HepG2 (cell line): Measurements from ENCODE around the gene PRSS50. TPM values are rescaled to one million over a fixed set of nuclear protein-coding genes. Genes with fewer than 3 reads are reported as not detected.

Experiments
- ATAC-seq: fragments of 200-7000 bp; cut with Tn5 transposase; 3 replicates; pipeline ENCODE4 v1.9.1; 2020; ENCODE audit warnings: mild to moderate bottlenecking, moderate library complexity
- BruUV-seq: library from RNA; stranded (reverse); fragments of 400-500 nt; replicated peaks from 2 replicates; lab custom pipeline; 2021; lab: Mats Ljungman, UMichigan
- CTCF ChIA-PET: fragments of 300-600 bp; formaldehyde crosslinking; extraction: SDS; loops from one replicate; lab custom pipeline; 2021; ENCODE audit warnings: low total read pairs, inconsistent platforms, low intra/inter-chr PET ratio; lab: Yijun Ruan, JAX
- POLR2A ChIA-PET: fragments of 350-600 bp; sonication (Branson Sonifier 250); formaldehyde crosslinking; loops from one replicate; lab custom pipeline; 2020; ENCODE audit warnings: antibody characterized with exemption, inconsistent platforms; lab: Yijun Ruan, JAX
- DNase-seq: peaks from one replicate; pipeline ENCODE4 v3.0.0-alpha.2; 2015; ENCODE audit warnings: low spot score
- FAIRE-seq: peaks from 3 replicates; lab custom pipeline; 2011; peaks lifted over from hg19 to GRCh38; lab: Jason Lieb, UNC
- H2AFZ ChIP-seq: one replicate; pipeline ENCODE4 v1.6.1; 2011; ENCODE audit warnings: low read length, inconsistent platforms
- H3K27ac ChIP-seq: fragments of 300-600 bp; 3 replicates; pipeline ENCODE4 v1.8.0; 2011; ENCODE audit warnings: mixed run types, mild to moderate bottlenecking, mixed read lengths, low read length, inconsistent platforms; ENCODE audit not compliant: insufficient read depth; ENCODE audit errors: extremely low read length
- H3K27me3 ChIP-seq, 2 experiments: fragments of 200-600 bp in 1 of 2; 2 replicates in 1 of 2; 3 replicates in 1 of 2; pipeline versions ENCODE4 v1.6.0 to v1.8.0; 2011; ENCODE audit warnings: low read length in 2 of 2, mild to moderate bottlenecking in 2 of 2, moderate library complexity in 2 of 2, inconsistent platforms in 1 of 2; ENCODE audit not compliant: insufficient read depth in 2 of 2, control insufficient read depth in 1 of 2
- H3K36me3 ChIP-seq, 2 experiments: fragments of 200-600 bp in 1 of 2; replicated peaks in 1 of 2; 2 replicates in 1 of 2; 3 replicates in 1 of 2; pipeline versions ENCODE4 v1.5.1 to v1.8.0; 2011; ENCODE audit warnings: low read length in 2 of 2, inconsistent platforms in 1 of 2; ENCODE audit not compliant: insufficient read depth in 2 of 2, control insufficient read depth in 1 of 2
- H3K4me1 ChIP-seq: 2 replicates; pipeline ENCODE4 v1.5.1; 2012; ENCODE audit warnings: low read length, inconsistent platforms; ENCODE audit not compliant: insufficient read depth
- H3K4me2 ChIP-seq: 2 replicates; pipeline ENCODE4 v1.6.0; 2011; ENCODE audit warnings: low read depth, low read length, inconsistent platforms
- H3K4me3 ChIP-seq, 3 experiments: fragments of 200-600 bp in 1 of 3; sonication (generic), shearing (Covaris generic) in 1 of 3; replicated peaks in 1 of 3; 2 replicates each; pipeline ENCODE4 v1.5.1; 2011 to 2016; ENCODE audit warnings: low read length in 3 of 3, inconsistent platforms in 2 of 3, low read depth in 2 of 3, mild to moderate bottlenecking in 2 of 3, control low read depth in 1 of 3, mixed read lengths in 1 of 3; ENCODE audit not compliant: insufficient read depth in 1 of 3
- H3K79me2 ChIP-seq: one replicate; pipeline ENCODE4 v1.6.1; 2011; ENCODE audit warnings: low read length, inconsistent platforms; ENCODE audit not compliant: insufficient read depth
- H3K9ac ChIP-seq: 2 replicates; pipeline ENCODE4 v1.6.0; 2011; ENCODE audit warnings: mild to moderate bottlenecking, low read depth, low read length, inconsistent platforms; ENCODE audit not compliant: insufficient read depth
- H3K9me3 ChIP-seq: 2 replicates; pipeline ENCODE4 v1.5.1; 2012; ENCODE audit warnings: mild to moderate bottlenecking, low read length
- H4K20me1 ChIP-seq: 2 replicates; pipeline ENCODE4 v1.6.0; 2011; ENCODE audit warnings: inconsistent platforms, mild to moderate bottlenecking, low read length, moderate library complexity; ENCODE audit not compliant: insufficient read depth
- GTF2F1 ChIP-seq: fragments of 150-350 bp; IDR thresholded peaks from 2 replicates; pipeline ENCODE4 v1.6.1; 2014; ENCODE audit warnings: low read length
- MBD4 ChIP-seq: IDR thresholded peaks from 2 replicates; pipeline ENCODE4 v1.6.1; 2012; ENCODE audit warnings: low read length, inconsistent platforms, borderline replicate concordance
- NCOA2 ChIP-seq: sonication (generic); formaldehyde crosslinking; IDR thresholded peaks from 2 replicates; pipeline ENCODE4 v1.8.0; 2022; ENCODE audit warnings: inconsistent platforms
- PLRG1 ChIP-seq: fragments of 450-650 bp; conservative IDR thresholded peaks from 2 replicates; pipeline ENCODE4 v1.6.1; 2016
- RBM22 ChIP-seq: fragments of 200-400 bp; formaldehyde crosslinking; optimal IDR thresholded peaks from 2 replicates; pipeline ENCODE3; 2017; ENCODE audit warnings: mild to moderate bottlenecking, low read length, moderate library complexity
- SAFB2 ChIP-seq: sonication (generic); formaldehyde crosslinking; IDR thresholded peaks from 2 replicates; pipeline ENCODE4 v1.5.1; 2020; ENCODE audit warnings: missing genetic modification reagents, low read depth, mild to moderate bottlenecking, borderline replicate concordance
- SSRP1 ChIP-seq: IDR thresholded peaks from 2 replicates; pipeline ENCODE4 v1.6.1; 2016; ENCODE audit warnings: control low read depth
- SYNCRIP ChIP-seq: fragments of 200-400 bp; formaldehyde crosslinking; IDR thresholded peaks from 2 replicates; pipeline ENCODE4 v1.6.1; 2018; ENCODE audit warnings: mild to moderate bottlenecking, low read depth, low read length; ENCODE audit not compliant: insufficient read depth
- ZFP1 ChIP-seq: IDR thresholded peaks from 2 replicates; pipeline ENCODE4 v1.6.1; 2016
- ZNF605 ChIP-seq: sonication (generic); formaldehyde crosslinking; IDR thresholded peaks from 2 replicates; pipeline ENCODE4 v1.8.0; 2022; ENCODE audit warnings: mild to moderate bottlenecking, missing genetic modification reagents
- ZNF773 ChIP-seq: sonication (generic); formaldehyde crosslinking; IDR thresholded peaks from 2 replicates; pipeline ENCODE4 v1.4.0; 2020; ENCODE audit warnings: missing genetic modification reagents, borderline replicate concordance
- ZNF775 ChIP-seq: sonication (generic); formaldehyde crosslinking; IDR thresholded peaks from 2 replicates; pipeline ENCODE4 v1.4.0; 2020; ENCODE audit warnings: missing genetic modification reagents, mild to moderate bottlenecking, moderate library complexity, borderline replicate concordance
- WGBS: methylation state at CpG from one replicate; pipeline ENCODE4 v1.1.6; 2017; ENCODE audit warnings: low lambda C conversion rate; 5-methylcytosine and 5-hydroxymethylcytosine counted together
- in situ Hi-C: cut with HindIII; loops from 2 replicates; pipeline ENCODE4 v1.10.0; 2017; ENCODE audit warnings: low pct_unique_long_range_greater_than_20kb; ENCODE audit not compliant: extremely low pct_ligation_motif_present
- intact Hi-C: fragments of 100-400 bp; cut with micrococcal nuclease; formaldehyde crosslinking; loops from one replicate; pipeline ENCODE4 v1.10.0; 2022; ENCODE audit not compliant: unreplicated experiment
- polyA plus RNA-seq, 8 experiments: library from polyadenylated mRNA; depleted of rRNA in 3 of 8; stranded (reverse) in 7 of 8; unstranded in 1 of 8; fragments of >200 nt; fragmentation: Illumina TruSeq in 4 of 8; extraction: Trizol in 4 of 8; gene quantifications; 2 replicates each; pipeline versions ENCODE4 v1.2.1 to v1.2.3, GENCODE V29; 2011 to 2016; ENCODE audit warnings: low read depth in 4 of 8, missing spikeins in 1 of 8, mixed read lengths in 1 of 8; ENCODE audit not compliant: insufficient read depth in 1 of 8
- total RNA-seq, 5 experiments: library from RNA; depleted of rRNA; stranded (reverse); fragments of >200 nt; fragmentation: Illumina TruSeq; extraction: Trizol; gene quantifications; 2 replicates each; pipeline ENCODE4 v1.2.3, GENCODE V29; 2016; ENCODE audit warnings: low read depth in 1 of 5
- TF ChIP-seq, protein P1 (sequence below): sonication (generic); formaldehyde crosslinking; IDR thresholded peaks from 2 replicates; pipeline ENCODE4 v1.8.0; 2022; ENCODE audit warnings: mild to moderate bottlenecking, missing genetic modification reagents
- TF ChIP-seq, protein P2 (sequence below): IDR thresholded peaks from 2 replicates; pipeline ENCODE4 v1.6.1; 2016
- TF ChIP-seq, protein P3 (sequence below): sonication (generic); formaldehyde crosslinking; IDR thresholded peaks from 2 replicates; pipeline ENCODE4 v1.8.0; 2022; ENCODE audit warnings: mild to moderate bottlenecking, missing genetic modification reagents, borderline replicate concordance

Gene PRSS50
- total and polyA plus RNA-seq, 2 of the 13 experiments (the other 11 are each of a cell fraction or from before 2014, with no cell fraction given): not detected

GRCh38 chr3:46719044-46719565 is 1.4 kb upstream of the PRSS50 start:
- no peak overlapping the region for H3K4me2 ChIP-seq
- no peaks in the 10 kb centered on the region for H3K79me2 ChIP-seq
- H3K27ac ChIP-seq: no peak overlapping the region
- H3K9ac ChIP-seq: no peak overlapping the region
- in situ Hi-C loops (no loop called here), intact Hi-C loops (no loop called here)
- BruUV-seq: no TSS peak
- no peak overlapping the region for H3K4me3 ChIP-seq
- ChIA-PET CTCF (no interaction called here), POLR2A (no interaction called here)
- TF ChIP-seq ZNF775 (CRISPR knock-in tag): no peak
- DNase-seq (no peak), ATAC-seq (no peak), FAIRE-seq (no peak)
- no peaks in the 10 kb centered on the region for H3K4me1 ChIP-seq
- H4K20me1 ChIP-seq: no peaks in the 10 kb centered on the region
- no peaks in the 10 kb centered on the region for H3K9me3 ChIP-seq
- peaks cover 3 to 4% of the 10 kb centered on the region in 2 experiments; a peak in 2 of 5 replicates for H3K27me3 ChIP-seq
- 5% methylated on average over 2 of the region's 2 CpGs for WGBS
- no peaks in the 10 kb centered on the region for H3K36me3 ChIP-seq
- H2AFZ ChIP-seq: no peak overlapping the region

GRCh38 chr3:46716461-46717441 is 918 bp downstream of the PRSS50 start:
- in situ Hi-C loops (no loop called here), intact Hi-C loops (no loop called here)
- Histone ChIP-seq H3K4me1 (peaks cover 2% of the 10 kb centered on the region), H3K27ac (no peak overlapping the region), H3K4me3 (no peak overlapping the region), H3K36me3 (no peaks in the 10 kb centered on the region), H3K27me3 (peaks cover 4% of the 10 kb centered on the region in 2 experiments; a peak in 3 of 5 replicates), H4K20me1 (no peaks in the 10 kb centered on the region), H3K9ac (no peak overlapping the region), H3K4me2 (no peak overlapping the region), H2AFZ (no peak overlapping the region), H3K9me3 (no peaks in the 10 kb centered on the region), H3K79me2 (no peaks in the 10 kb centered on the region)
- ATAC-seq (0 out of 3 replicates have a peak, but pooled peaks have one; percentile 12), FAIRE-seq (no peak), DNase-seq (no peak)
- WGBS: 51% methylated on average over 14 of the region's 19 CpGs
- POLR2A ChIA-PET: no interaction called here
- CTCF ChIA-PET: no interaction called here
- no TSS peak for BruUV-seq
- no peak for TF ChIP-seq MBD4
- TF ChIP-seq ZNF605 (CRISPR knock-in tag): no peak
- no peak for TF ChIP-seq SAFB2
- TF ChIP-seq, protein P1, sequence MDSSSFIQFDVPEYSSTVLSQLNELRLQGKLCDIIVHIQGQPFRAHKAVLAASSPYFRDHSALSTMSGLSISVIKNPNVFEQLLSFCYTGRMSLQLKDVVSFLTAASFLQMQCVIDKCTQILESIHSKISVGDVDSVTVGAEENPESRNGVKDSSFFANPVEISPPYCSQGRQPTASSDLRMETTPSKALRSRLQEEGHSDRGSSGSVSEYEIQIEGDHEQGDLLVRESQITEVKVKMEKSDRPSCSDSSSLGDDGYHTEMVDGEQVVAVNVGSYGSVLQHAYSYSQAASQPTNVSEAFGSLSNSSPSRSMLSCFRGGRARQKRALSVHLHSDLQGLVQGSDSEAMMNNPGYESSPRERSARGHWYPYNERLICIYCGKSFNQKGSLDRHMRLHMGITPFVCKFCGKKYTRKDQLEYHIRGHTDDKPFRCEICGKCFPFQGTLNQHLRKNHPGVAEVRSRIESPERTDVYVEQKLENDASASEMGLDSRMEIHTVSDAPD (CRISPR knock-in tag): no peak
- TF ChIP-seq, protein P2, sequence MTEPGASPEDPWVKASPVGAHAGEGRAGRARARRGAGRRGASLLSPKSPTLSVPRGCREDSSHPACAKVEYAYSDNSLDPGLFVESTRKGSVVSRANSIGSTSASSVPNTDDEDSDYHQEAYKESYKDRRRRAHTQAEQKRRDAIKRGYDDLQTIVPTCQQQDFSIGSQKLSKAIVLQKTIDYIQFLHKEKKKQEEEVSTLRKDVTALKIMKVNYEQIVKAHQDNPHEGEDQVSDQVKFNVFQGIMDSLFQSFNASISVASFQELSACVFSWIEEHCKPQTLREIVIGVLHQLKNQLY (CRISPR knock-in tag): no peak
- TF ChIP-seq ZNF773 (CRISPR knock-in tag): no peak
- TF ChIP-seq RBM22: no peak
- TF ChIP-seq SYNCRIP: no peak
- no peak for TF ChIP-seq SSRP1 (CRISPR knock-in tag)
- TF ChIP-seq ZFP1 (CRISPR knock-in tag): no peak
- TF ChIP-seq, protein P3, sequence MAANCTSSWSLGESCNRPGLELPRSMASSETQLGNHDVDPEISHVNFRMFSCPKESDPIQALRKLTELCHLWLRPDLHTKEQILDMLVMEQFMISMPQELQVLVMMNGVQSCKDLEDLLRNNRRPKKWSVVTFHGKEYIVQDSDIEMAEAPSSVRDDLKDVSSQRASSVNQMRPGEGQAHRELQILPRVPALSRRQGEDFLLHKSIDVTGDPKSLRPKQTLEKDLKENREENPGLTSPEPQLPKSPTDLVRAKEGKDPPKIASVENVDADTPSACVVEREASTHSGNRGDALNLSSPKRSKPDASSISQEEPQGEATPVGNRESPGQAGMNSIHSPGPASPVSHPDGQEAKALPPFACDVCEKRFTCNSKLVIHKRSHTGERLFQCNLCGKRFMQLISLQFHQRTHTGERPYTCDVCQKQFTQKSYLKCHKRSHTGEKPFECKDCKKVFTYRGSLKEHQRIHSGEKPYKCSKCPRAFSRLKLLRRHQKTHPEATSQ (CRISPR knock-in tag): no peak
- TF ChIP-seq NCOA2 (CRISPR knock-in tag): no peak
- TF ChIP-seq PLRG1: no peak
- no peak for TF ChIP-seq GTF2F1
